ENCODE data around the gene PAX8. TPM values are rescaled to one million over a fixed set of nuclear protein-coding genes. Genes with fewer than 3 reads are reported as not detected.

Gene PAX8
- total and polyA plus RNA-seq, 2 of the 13 experiments (the other 11 are each of a cell fraction or from before 2014, with no cell fraction given): 1.5 to 8.8 TPM

- TF ChIP-seq TARDBP (CRISPR knock-in tag; IDR thresholded peaks at IDR 0.05): 0 out of 2 replicates have a peak, but pooled peaks have one; percentile 42
- TF ChIP-seq BORCS8-MEF2B (CRISPR knock-in tag; IDR thresholded peaks at IDR 0.05): peak; percentile 42; the same call in 1 of the 2 replicates
- TF ChIP-seq FOXC1 (CRISPR knock-in tag; IDR thresholded peaks at IDR 0.05; ENCODE audit: borderline replicate concordance): peak; percentile 88
- TF ChIP-seq MYC (CRISPR knock-in tag; IDR thresholded peaks at IDR 0.05; ENCODE audit: borderline replicate concordance): peak; percentile 67; the same call in 1 of the 2 replicates
- TF ChIP-seq, protein P1, sequence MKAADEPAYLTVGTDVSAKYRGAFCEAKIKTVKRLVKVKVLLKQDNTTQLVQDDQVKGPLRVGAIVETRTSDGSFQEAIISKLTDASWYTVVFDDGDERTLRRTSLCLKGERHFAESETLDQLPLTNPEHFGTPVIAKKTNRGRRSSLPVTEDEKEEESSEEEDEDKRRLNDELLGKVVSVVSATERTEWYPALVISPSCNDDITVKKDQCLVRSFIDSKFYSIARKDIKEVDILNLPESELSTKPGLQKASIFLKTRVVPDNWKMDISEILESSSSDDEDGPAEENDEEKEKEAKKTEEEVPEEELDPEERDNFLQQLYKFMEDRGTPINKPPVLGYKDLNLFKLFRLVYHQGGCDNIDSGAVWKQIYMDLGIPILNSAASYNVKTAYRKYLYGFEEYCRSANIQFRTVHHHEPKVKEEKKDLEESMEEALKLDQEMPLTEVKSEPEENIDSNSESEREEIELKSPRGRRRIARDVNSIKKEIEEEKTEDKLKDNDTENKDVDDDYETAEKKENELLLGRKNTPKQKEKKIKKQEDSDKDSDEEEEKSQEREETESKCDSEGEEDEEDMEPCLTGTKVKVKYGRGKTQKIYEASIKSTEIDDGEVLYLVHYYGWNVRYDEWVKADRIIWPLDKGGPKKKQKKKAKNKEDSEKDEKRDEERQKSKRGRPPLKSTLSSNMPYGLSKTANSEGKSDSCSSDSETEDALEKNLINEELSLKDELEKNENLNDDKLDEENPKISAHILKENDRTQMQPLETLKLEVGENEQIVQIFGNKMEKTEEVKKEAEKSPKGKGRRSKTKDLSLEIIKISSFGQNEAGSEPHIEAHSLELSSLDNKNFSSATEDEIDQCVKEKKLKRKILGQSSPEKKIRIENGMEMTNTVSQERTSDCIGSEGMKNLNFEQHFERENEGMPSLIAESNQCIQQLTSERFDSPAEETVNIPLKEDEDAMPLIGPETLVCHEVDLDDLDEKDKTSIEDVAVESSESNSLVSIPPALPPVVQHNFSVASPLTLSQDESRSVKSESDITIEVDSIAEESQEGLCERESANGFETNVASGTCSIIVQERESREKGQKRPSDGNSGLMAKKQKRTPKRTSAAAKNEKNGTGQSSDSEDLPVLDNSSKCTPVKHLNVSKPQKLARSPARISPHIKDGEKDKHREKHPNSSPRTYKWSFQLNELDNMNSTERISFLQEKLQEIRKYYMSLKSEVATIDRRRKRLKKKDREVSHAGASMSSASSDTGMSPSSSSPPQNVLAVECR (CRISPR knock-in tag; IDR thresholded peaks at IDR 0.05; ENCODE audit: borderline replicate concordance): peak; percentile 42; the same call in 1 of the 2 replicates
- TF ChIP-seq PLRG1 (conservative IDR thresholded peaks at IDR 0.05): no peak
- no peak for TF ChIP-seq NONO (IDR thresholded peaks at IDR 0.05)
- peak; percentile 68 for TF ChIP-seq NONO (CRISPR knock-in tag; conservative IDR thresholded peaks at IDR 0.05)
- TF ChIP-seq MED1 (CRISPR knock-in tag; IDR thresholded peaks at IDR 0.05): peak; percentile 50; the same call in 1 of the 2 replicates
- TF ChIP-seq NCOA2 (CRISPR knock-in tag; IDR thresholded peaks at IDR 0.05): 0 out of 2 replicates have a peak, but pooled peaks have one; percentile 35
- TF ChIP-seq ZBTB33 (CRISPR knock-in tag; IDR thresholded peaks at IDR 0.05): peak; percentile 39
- no peak for TF ChIP-seq MTF1 (CRISPR knock-in tag; IDR thresholded peaks at IDR 0.05)
- peak; percentile 72 for TF ChIP-seq RXRA (CRISPR knock-in tag; IDR thresholded peaks at IDR 0.05)
- TF ChIP-seq BCL6 (CRISPR knock-in tag; IDR thresholded peaks at IDR 0.05): peak; percentile 35; the same call in 1 of the 2 replicates
- TF ChIP-seq ZBTB7B (CRISPR knock-in tag; IDR thresholded peaks at IDR 0.05): 0 out of 2 replicates have a peak, but pooled peaks have one; percentile 50
- TF ChIP-seq HOXA3 (CRISPR knock-in tag; IDR thresholded peaks at IDR 0.05): peak; percentile 51
- no peak for TF ChIP-seq NAIF1 (CRISPR knock-in tag; IDR thresholded peaks at IDR 0.05; ENCODE audit: borderline replicate concordance)
- TF ChIP-seq ZNF83 (CRISPR knock-in tag; IDR thresholded peaks at IDR 0.05; ENCODE audit: borderline replicate concordance): peak; percentile 27; the same call in 1 of the 2 replicates
- TF ChIP-seq CHD4 (IDR thresholded peaks at IDR 0.05; ENCODE audit: borderline replicate concordance, low read length): no peak
- peak; percentile 59; the same call in 1 of the 2 replicates for TF ChIP-seq ETV5 (CRISPR knock-in tag; IDR thresholded peaks at IDR 0.05; ENCODE audit: borderline replicate concordance)
- peak; percentile 56 for TF ChIP-seq ZMYM4 (CRISPR knock-in tag; IDR thresholded peaks at IDR 0.05)
- TF ChIP-seq ZNF746 (CRISPR knock-in tag; IDR thresholded peaks at IDR 0.05): 0 out of 2 replicates have a peak, but pooled peaks have one; percentile 19
- TF ChIP-seq, protein P2, sequence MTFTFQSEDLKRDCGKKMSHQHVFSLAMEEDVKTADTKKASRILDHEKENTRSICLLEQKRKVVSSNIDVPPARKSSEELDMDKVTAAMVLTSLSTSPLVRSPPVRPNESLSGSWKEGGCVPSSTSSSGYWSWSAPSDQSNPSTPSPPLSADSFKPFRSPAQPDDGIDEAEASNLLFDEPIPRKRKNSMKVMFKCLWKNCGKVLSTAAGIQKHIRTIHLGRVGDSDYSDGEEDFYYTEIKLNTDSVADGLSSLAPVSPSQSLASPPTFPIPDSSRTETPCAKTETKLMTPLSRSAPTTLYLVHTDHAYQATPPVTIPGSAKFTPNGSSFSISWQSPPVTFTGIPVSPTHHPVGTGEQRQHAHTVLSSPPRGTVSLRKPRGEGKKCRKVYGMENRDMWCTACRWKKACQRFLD (CRISPR knock-in tag; IDR thresholded peaks at IDR 0.05; ENCODE audit: borderline replicate concordance): no peak
- no peak for TF ChIP-seq ZNF720 (CRISPR knock-in tag; IDR thresholded peaks at IDR 0.05)
- peak; percentile 48; the same call in 1 of the 2 replicates for TF ChIP-seq AKAP8 (CRISPR knock-in tag; IDR thresholded peaks at IDR 0.05)
Observed at GRCh38 chr2:113203901-113204519, 74.7 kb downstream of the PAX8 start (continued).
